IMR-90 (cell line): ENCODE measurements around the gene FANCL. TPM values are rescaled to one million over a fixed set of nuclear protein-coding genes. Genes with fewer than 3 reads are reported as not detected.

Experiments
- ATAC-seq: fragments of 200-7000 bp; cut with Tn5 transposase; 2 replicates; pipeline ENCODE4 v1.9.1; 2020; ENCODE audit warnings: low read depth, mild to moderate bottlenecking, moderate library complexity
- BruUV-seq: library from RNA; stranded (reverse); fragments of 400-500 nt; replicated peaks from 2 replicates; lab custom pipeline; 2021; lab: Mats Ljungman, UMichigan
- CTCF ChIA-PET: fragments of 300-600 bp; formaldehyde crosslinking; extraction: SDS; loops from one replicate; lab custom pipeline; 2021; ENCODE audit warnings: antibody characterized with exemption; lab: Yijun Ruan, JAX
- POLR2A ChIA-PET: fragments of 300-600 bp; sonication (Branson Sonifier 250); formaldehyde crosslinking; loops from one replicate; lab custom pipeline; 2022; ENCODE audit warnings: antibody characterized with exemption; ENCODE audit not compliant: unreplicated experiment; lab: Charles Lee
- DNase-seq: peaks from one replicate; pipeline ENCODE4 v3.0.0; 2013
- H2AFZ ChIP-seq: replicated peaks from 2 replicates; pipeline ENCODE3; 2013; ENCODE audit warnings: low read length, mild to moderate bottlenecking; ENCODE audit not compliant: poor library complexity
- H2AK5ac ChIP-seq: 2 replicates; pipeline ENCODE4 v1.6.1; 2013; ENCODE audit warnings: low read depth, low read length, inconsistent platforms
- H2AK9ac ChIP-seq: replicated peaks from 2 replicates; pipeline ENCODE3; 2013; ENCODE audit warnings: mild to moderate bottlenecking, low read depth, low read length, moderate library complexity; ENCODE audit not compliant: poor library complexity
- H2BK120ac ChIP-seq: 2 replicates; pipeline ENCODE4 v1.6.1; 2013; ENCODE audit warnings: low read depth, low read length, inconsistent platforms
- H2BK15ac ChIP-seq: 3 replicates; pipeline ENCODE4 v1.6.1; 2013; ENCODE audit warnings: low read depth, low read length, inconsistent platforms
- H2BK20ac ChIP-seq: 2 replicates; pipeline ENCODE4 v1.6.1; 2013; ENCODE audit warnings: low read depth, mild to moderate bottlenecking, inconsistent platforms, low read length, moderate library complexity
- H2BK5ac ChIP-seq: 2 replicates; pipeline ENCODE4 v1.6.1; 2013; ENCODE audit warnings: mild to moderate bottlenecking, low read depth, low read length, inconsistent platforms; ENCODE audit not compliant: poor library complexity, severe bottlenecking
- H3K14ac ChIP-seq: replicated peaks from 2 replicates; pipeline ENCODE4 v1.6.1; 2013; ENCODE audit warnings: low read depth, low read length, inconsistent platforms
- H3K18ac ChIP-seq: 2 replicates; pipeline ENCODE4 v1.6.1; 2013; ENCODE audit warnings: low read depth, low read length, control low read depth
- H3K23ac ChIP-seq: 2 replicates; pipeline ENCODE4 v1.6.1; 2013; ENCODE audit warnings: low read depth, low read length, inconsistent platforms
- H3K27ac ChIP-seq: 2 replicates; pipeline ENCODE4 v1.5.1; 2013; ENCODE audit warnings: mild to moderate bottlenecking, control low read depth, low read length; ENCODE audit not compliant: insufficient read depth
- H3K27me3 ChIP-seq: 2 replicates; pipeline ENCODE4 v1.6.1; 2013; ENCODE audit warnings: low read length; ENCODE audit not compliant: control insufficient read depth, insufficient read depth
- H3K36me3 ChIP-seq: 2 replicates; pipeline ENCODE4 v1.6.1; 2013; ENCODE audit warnings: low read length, mixed read lengths; ENCODE audit not compliant: control insufficient read depth, insufficient read depth
- H3K4ac ChIP-seq: 2 replicates; pipeline ENCODE4 v1.6.1; 2013; ENCODE audit warnings: low read depth, low read length, inconsistent platforms
- H3K4me1 ChIP-seq: 2 replicates; pipeline ENCODE4 v1.6.1; 2013; ENCODE audit warnings: low read length, mixed read lengths; ENCODE audit not compliant: control insufficient read depth, insufficient read depth
- H3K4me2 ChIP-seq: 2 replicates; pipeline ENCODE4 v1.6.1; 2013; ENCODE audit warnings: low read depth, mild to moderate bottlenecking, control low read depth, low read length, moderate library complexity
- H3K4me3 ChIP-seq: 2 replicates; pipeline ENCODE4 v1.5.1; 2013; ENCODE audit warnings: low read depth, mild to moderate bottlenecking, control low read depth, low read length, moderate library complexity; ENCODE audit not compliant: insufficient read depth
- H3K56ac ChIP-seq: 2 replicates; pipeline ENCODE4 v1.6.1; 2013; ENCODE audit warnings: low read length, inconsistent platforms; ENCODE audit not compliant: insufficient read depth; ENCODE audit errors: extremely low read depth
- H3K79me1 ChIP-seq, 2 experiments: 2 replicates each; pipeline ENCODE4 v1.6.1; 2013; ENCODE audit warnings: low read length in 2 of 2, inconsistent platforms in 1 of 2, low read depth in 1 of 2
- H3K9ac ChIP-seq: 2 replicates; pipeline ENCODE4 v1.6.1; 2013; ENCODE audit warnings: low read depth, low read length, control low read depth
- H3K9me1 ChIP-seq: 2 replicates; pipeline ENCODE4 v1.6.1; 2013; ENCODE audit warnings: low read length, inconsistent platforms; ENCODE audit not compliant: insufficient read depth
- H3K9me3 ChIP-seq: 2 replicates; pipeline ENCODE4 v1.6.1; 2013; ENCODE audit warnings: low read length; ENCODE audit not compliant: control insufficient read depth, insufficient read depth
- H4K20me1 ChIP-seq: 2 replicates; pipeline ENCODE4 v1.6.1; 2013; ENCODE audit warnings: low read length, inconsistent platforms; ENCODE audit not compliant: insufficient read depth
- H4K5ac ChIP-seq: 2 replicates; pipeline ENCODE4 v1.6.1; 2013; ENCODE audit warnings: mild to moderate bottlenecking, low read depth, low read length, control low read depth
- H4K8ac ChIP-seq, 2 experiments: 2 replicates each; pipeline ENCODE4 v1.6.1; 2013; ENCODE audit warnings: low read depth in 2 of 2, low read length in 2 of 2, control low read depth in 1 of 2, inconsistent platforms in 1 of 2
- H4K91ac ChIP-seq: 2 replicates; pipeline ENCODE4 v1.6.1; 2013; ENCODE audit warnings: low read depth, low read length, inconsistent platforms; ENCODE audit not compliant: insufficient read depth
- CEBPB ChIP-seq: IDR thresholded peaks from 2 replicates; pipeline ENCODE4 v1.6.1; 2012; ENCODE audit warnings: low read depth, low read length, improper control_type of control experiment
- CHD1 ChIP-seq: IDR thresholded peaks from 2 replicates; pipeline ENCODE4 v1.6.1; 2012; ENCODE audit warnings: low read depth, low read length, improper control_type of control experiment
- FOS ChIP-seq: fragments of 150-350 bp; IDR thresholded peaks from 2 replicates; pipeline ENCODE4 v1.6.1; 2016; ENCODE audit warnings: low read depth, low read length
- MAZ ChIP-seq: IDR thresholded peaks from 2 replicates; pipeline ENCODE4 v1.6.1; 2012; ENCODE audit warnings: low read depth, mild to moderate bottlenecking, low read length, improper control_type of control experiment, moderate library complexity, borderline replicate concordance
- NFE2L2 ChIP-seq: fragments of 150-350 bp; IDR thresholded peaks from 2 replicates; pipeline ENCODE4 v1.6.1; 2016; ENCODE audit warnings: low read depth, mild to moderate bottlenecking, low read length
- POLR2A ChIP-seq: IDR thresholded peaks from 2 replicates; pipeline ENCODE4 v1.6.1; 2012; ENCODE audit warnings: mild to moderate bottlenecking, low read depth, low read length
- RAD21 ChIP-seq: IDR thresholded peaks from 2 replicates; pipeline ENCODE4 v1.6.1; 2012; ENCODE audit warnings: low read length, improper control_type of control experiment
- RCOR1 ChIP-seq: IDR thresholded peaks from 2 replicates; pipeline ENCODE4 v1.6.1; 2012; ENCODE audit warnings: mild to moderate bottlenecking, low read length, improper control_type of control experiment; ENCODE audit not compliant: insufficient replicate concordance
- RFX5 ChIP-seq: IDR thresholded peaks from 2 replicates; pipeline ENCODE4 v1.8.0; 2012; ENCODE audit warnings: low read depth, mild to moderate bottlenecking, low read length, moderate library complexity
- SMC3 ChIP-seq: fragments of 150-350 bp; IDR thresholded peaks from 2 replicates; pipeline ENCODE4 v1.6.1; 2016; ENCODE audit warnings: low read depth, mild to moderate bottlenecking, antibody characterized with exemption, low read length, moderate library complexity
- WGBS, 2 experiments: methylation state at CpG; one replicate each; pipeline versions ENCODE4 v1.1.5 to v1.1.7; 2013; ENCODE audit warnings: missing lambda C conversion rate in 2 of 2; ENCODE audit not compliant: insufficient read length in 1 of 2; ENCODE audit errors: extremely low coverage in 2 of 2; 5-methylcytosine and 5-hydroxymethylcytosine counted together
- dilution Hi-C: fragments of 300-500 bp; cut with HindIII; formaldehyde crosslinking; loops from one replicate; pipeline ENCODE4 v1.14.3; 2018; ENCODE audit warnings: low sequenced_read_pairs; ENCODE audit not compliant: unreplicated experiment
- in situ Hi-C: fragments of 300-500 bp; cut with MboI; formaldehyde crosslinking; loops from 3 replicates; pipeline ENCODE4 v1.14.3; 2019; ENCODE audit warnings: low sequenced_read_pairs, inconsistent platforms, mixed read lengths
- intact Hi-C: fragments of 100-400 bp; cut with micrococcal nuclease; formaldehyde crosslinking; loops from 2 replicates; pipeline ENCODE4 v1.10.0; 2022
- polyA plus RNA-seq, 3 experiments: library from polyadenylated mRNA; depleted of rRNA; stranded (reverse); fragments of >200 nt; gene quantifications; 2 replicates each; pipeline ENCODE4 v1.2.3, GENCODE V29; 2012; ENCODE audit warnings: low replicate concordance in 1 of 3
- total RNA-seq: library from RNA; depleted of rRNA; stranded (reverse); fragments of >200 nt; gene quantifications from 2 replicates; pipeline ENCODE4 v1.2.3, GENCODE V29; 2012
- TF ChIP-seq, protein P1 (sequence below): conservative IDR thresholded peaks from 2 replicates; pipeline ENCODE4 v1.5.1; 2012; ENCODE audit warnings: mild to moderate bottlenecking, low read depth, low read length, improper control_type of control experiment
- TF ChIP-seq, protein P2 (sequence below): fragments of 150-350 bp; IDR thresholded peaks from 2 replicates; pipeline ENCODE4 v1.6.1; 2016; ENCODE audit warnings: low read depth, mild to moderate bottlenecking, low read length, moderate library complexity, borderline replicate concordance
- TF ChIP-seq, protein P3 (sequence below): fragments of 150-350 bp; IDR thresholded peaks from 2 replicates; pipeline ENCODE4 v1.6.1; 2017; ENCODE audit warnings: mild to moderate bottlenecking, antibody characterized with exemption, low read length, low read depth

FANCL gene
- total and polyA plus RNA-seq, 2 of the 4 experiments (the other 2 are of a cell fraction): 9.0 to 12.7 TPM

DNA sequence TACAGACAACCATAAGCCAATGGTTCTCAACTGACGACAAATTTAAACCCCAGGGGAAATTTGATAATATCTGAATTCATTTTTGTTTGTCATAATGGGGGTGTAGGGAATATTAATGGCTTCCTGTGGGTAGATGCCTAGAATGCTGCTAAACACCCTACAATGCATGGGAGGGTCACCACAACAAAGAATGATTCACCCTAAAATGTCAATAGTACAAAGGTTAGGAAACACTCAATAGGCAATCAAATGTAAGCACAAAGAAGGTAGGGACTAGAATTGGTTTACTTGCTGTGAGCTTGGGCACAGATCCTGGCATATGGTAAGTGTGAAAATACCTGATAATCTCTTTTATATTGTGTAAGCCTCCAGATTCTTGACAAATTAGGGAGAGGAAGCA lies 20.1 kb upstream of the FANCL start:
- intact Hi-C loops: no loop called here

More for the DNA sequence above, 20.1 kb upstream of the FANCL start:
- no peak overlapping the region for H2AK9ac ChIP-seq
- H3K4ac ChIP-seq: no peak overlapping the region
- in situ Hi-C loops (no loop called here), dilution Hi-C loops (no loop called here)
- no CpG with 5 or more reads among the region's 1 CpG for whole genome bisulfite sequencing, 2 experiments
- no peak overlapping the region for H3K4me3 ChIP-seq
- H3K9me1 ChIP-seq: no peaks in the 10 kb centered on the region
- no peak overlapping the region for H3K9ac ChIP-seq
- ChIA-PET CTCF (no interaction called here), POLR2A (no interaction called here)
- H4K8ac ChIP-seq: no peak overlapping the region
- no peak overlapping the region for H2BK120ac ChIP-seq
- ATAC-seq (no peak), DNase-seq (no peak)
- no peak overlapping the region for H2BK5ac ChIP-seq
- H3K4me1 ChIP-seq: no peaks in the 10 kb centered on the region
- H3K14ac ChIP-seq: no peak overlapping the region
- no peak overlapping the region for H2AK5ac ChIP-seq
- H3K18ac ChIP-seq: no peak overlapping the region
- BruUV-seq: no TSS peak
- H3K23ac ChIP-seq: no peak overlapping the region
- no peaks in the 10 kb centered on the region for H3K79me1 ChIP-seq
- H4K20me1 ChIP-seq: no peaks in the 10 kb centered on the region
- no peak overlapping the region for H3K27ac ChIP-seq
- no peak overlapping the region for H2BK15ac ChIP-seq
- H2BK20ac ChIP-seq: no peak overlapping the region
- H3K9me3 ChIP-seq: no peaks in the 10 kb centered on the region
- no peak overlapping the region for H3K4me2 ChIP-seq
- H4K91ac ChIP-seq: no peak overlapping the region
- H3K36me3 ChIP-seq: no peaks in the 10 kb centered on the region
- H2AFZ ChIP-seq: no peak overlapping the region
- TF ChIP-seq RCOR1 (no peak), CEBPB (no peak), SMC3 (no peak), POLR2A (no peak), RAD21 (no peak), NFE2L2 (no peak), RFX5 (no peak), CHD1 (no peak), MAZ (no peak), FOS (no peak)
- TF ChIP-seq, protein P1, sequence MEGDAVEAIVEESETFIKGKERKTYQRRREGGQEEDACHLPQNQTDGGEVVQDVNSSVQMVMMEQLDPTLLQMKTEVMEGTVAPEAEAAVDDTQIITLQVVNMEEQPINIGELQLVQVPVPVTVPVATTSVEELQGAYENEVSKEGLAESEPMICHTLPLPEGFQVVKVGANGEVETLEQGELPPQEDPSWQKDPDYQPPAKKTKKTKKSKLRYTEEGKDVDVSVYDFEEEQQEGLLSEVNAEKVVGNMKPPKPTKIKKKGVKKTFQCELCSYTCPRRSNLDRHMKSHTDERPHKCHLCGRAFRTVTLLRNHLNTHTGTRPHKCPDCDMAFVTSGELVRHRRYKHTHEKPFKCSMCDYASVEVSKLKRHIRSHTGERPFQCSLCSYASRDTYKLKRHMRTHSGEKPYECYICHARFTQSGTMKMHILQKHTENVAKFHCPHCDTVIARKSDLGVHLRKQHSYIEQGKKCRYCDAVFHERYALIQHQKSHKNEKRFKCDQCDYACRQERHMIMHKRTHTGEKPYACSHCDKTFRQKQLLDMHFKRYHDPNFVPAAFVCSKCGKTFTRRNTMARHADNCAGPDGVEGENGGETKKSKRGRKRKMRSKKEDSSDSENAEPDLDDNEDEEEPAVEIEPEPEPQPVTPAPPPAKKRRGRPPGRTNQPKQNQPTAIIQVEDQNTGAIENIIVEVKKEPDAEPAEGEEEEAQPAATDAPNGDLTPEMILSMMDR: no peak
- TF ChIP-seq, protein P2, sequence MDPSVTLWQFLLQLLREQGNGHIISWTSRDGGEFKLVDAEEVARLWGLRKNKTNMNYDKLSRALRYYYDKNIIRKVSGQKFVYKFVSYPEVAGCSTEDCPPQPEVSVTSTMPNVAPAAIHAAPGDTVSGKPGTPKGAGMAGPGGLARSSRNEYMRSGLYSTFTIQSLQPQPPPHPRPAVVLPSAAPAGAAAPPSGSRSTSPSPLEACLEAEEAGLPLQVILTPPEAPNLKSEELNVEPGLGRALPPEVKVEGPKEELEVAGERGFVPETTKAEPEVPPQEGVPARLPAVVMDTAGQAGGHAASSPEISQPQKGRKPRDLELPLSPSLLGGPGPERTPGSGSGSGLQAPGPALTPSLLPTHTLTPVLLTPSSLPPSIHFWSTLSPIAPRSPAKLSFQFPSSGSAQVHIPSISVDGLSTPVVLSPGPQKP: no peak
- TF ChIP-seq, protein P3, sequence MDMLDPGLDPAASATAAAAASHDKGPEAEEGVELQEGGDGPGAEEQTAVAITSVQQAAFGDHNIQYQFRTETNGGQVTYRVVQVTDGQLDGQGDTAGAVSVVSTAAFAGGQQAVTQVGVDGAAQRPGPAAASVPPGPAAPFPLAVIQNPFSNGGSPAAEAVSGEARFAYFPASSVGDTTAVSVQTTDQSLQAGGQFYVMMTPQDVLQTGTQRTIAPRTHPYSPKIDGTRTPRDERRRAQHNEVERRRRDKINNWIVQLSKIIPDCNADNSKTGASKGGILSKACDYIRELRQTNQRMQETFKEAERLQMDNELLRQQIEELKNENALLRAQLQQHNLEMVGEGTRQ: no peak
- no peak overlapping the region for H3K56ac ChIP-seq
- no peaks in the 10 kb centered on the region for H3K27me3 ChIP-seq
- H4K5ac ChIP-seq: no peak overlapping the region
